GM12878 (cell line): Measurements from ENCODE around the gene BLOC1S2. TPM values are rescaled to one million over a fixed set of nuclear protein-coding genes. Genes with fewer than 3 reads are reported as not detected.

Experiments used
- ATAC-seq: fragments of 200-7000 bp; cut with Tn5 transposase; 3 replicates; pipeline ENCODE4 v1.9.1; 2020; ENCODE audit warnings: mild to moderate bottlenecking, moderate library complexity
- BruUV-seq: library from RNA; stranded (reverse); fragments of 400-500 nt; replicated peaks from 2 replicates; lab custom pipeline; 2021; lab: Mats Ljungman, UMichigan
- CTCF ChIA-PET: fragments of 300-600 bp; sonication (Branson Sonifier 250); formaldehyde crosslinking; extraction: SDS; loops from one replicate; lab custom pipeline; 2021; ENCODE audit warnings: inconsistent platforms; lab: Yijun Ruan, JAX
- POLR2A ChIA-PET: fragments of 350-600 bp; formaldehyde crosslinking; extraction: SDS; loops from one replicate; lab custom pipeline; 2021; ENCODE audit warnings: inconsistent platforms; lab: Charles Lee
- RAD21 ChIA-PET: fragments of 300-600 bp; sonication (Branson Sonifier 250); formaldehyde crosslinking; loops from one replicate; lab custom pipeline; 2023; ENCODE audit warnings: antibody characterized with exemption; ENCODE audit not compliant: unreplicated experiment; lab: Charles Lee
- SMC1A ChIA-PET: fragments of 300-600 bp; sonication (Branson Sonifier 250); formaldehyde crosslinking; loops from one replicate; lab custom pipeline; 2023; ENCODE audit not compliant: unreplicated experiment, uncharacterized antibody; lab: Charles Lee
- DNase-seq: peaks from one replicate; pipeline ENCODE4 v3.0.0-alpha.2; 2011; ENCODE audit warnings: low read depth, low spot score
- FAIRE-seq: peaks from 3 replicates; lab custom pipeline; 2011; peaks lifted over from hg19 to GRCh38; lab: Jason Lieb, UNC
- H2AFZ ChIP-seq: 2 replicates; pipeline ENCODE4 v1.6.0; 2011; ENCODE audit warnings: low read depth, low read length, control low read depth; ENCODE audit not compliant: control insufficient read depth
- H3K27ac ChIP-seq: 2 replicates; pipeline ENCODE4 v1.5.1; 2011; ENCODE audit warnings: control low read depth; ENCODE audit not compliant: control insufficient read depth, insufficient read depth
- H3K27me3 ChIP-seq, 2 experiments: replicated peaks in 1 of 2; 2 replicates each; pipeline versions ENCODE4 v1.6.0 to v1.6.1; 2011; ENCODE audit warnings: low read length in 1 of 2; ENCODE audit not compliant: control insufficient read depth in 2 of 2, insufficient read depth in 2 of 2
- H3K36me3 ChIP-seq, 2 experiments: 2 replicates each; pipeline ENCODE4 v1.5.1; 2011; ENCODE audit warnings: low read length in 1 of 2; ENCODE audit not compliant: control insufficient read depth in 2 of 2, insufficient read depth in 2 of 2
- H3K4me1 ChIP-seq: 2 replicates; pipeline ENCODE4 v1.6.1; 2011; ENCODE audit warnings: mild to moderate bottlenecking, low read length, moderate library complexity, mixed read lengths; ENCODE audit not compliant: control insufficient read depth, insufficient read depth
- H3K4me2 ChIP-seq: 2 replicates; pipeline ENCODE4 v1.6.0; 2011; ENCODE audit warnings: control low read depth; ENCODE audit not compliant: control insufficient read depth, insufficient read depth
- H3K4me3 ChIP-seq: fragments of 200-600 bp; sonication (generic); 2 replicates; pipeline ENCODE4 v1.5.1; 2016
- H3K79me2 ChIP-seq: 2 replicates; pipeline ENCODE4 v1.6.0; 2011; ENCODE audit warnings: low read length; ENCODE audit not compliant: control insufficient read depth, insufficient read depth
- H3K9ac ChIP-seq: 2 replicates; pipeline ENCODE4 v1.8.0; 2011; ENCODE audit warnings: low read length, control low read depth, mixed read lengths; ENCODE audit not compliant: control insufficient read depth, insufficient read depth
- H3K9me3 ChIP-seq: replicated peaks from 3 replicates; pipeline ENCODE4 v1.5.1; 2011; ENCODE audit warnings: mild to moderate bottlenecking, low read length; ENCODE audit not compliant: control insufficient read depth, insufficient read depth
- H4K20me1 ChIP-seq: 2 replicates; pipeline ENCODE4 v1.6.0; 2011; ENCODE audit not compliant: control insufficient read depth, insufficient read depth
- ETV6 ChIP-seq, 2 experiments: fragments of 450-650 bp in 1 of 2; IDR thresholded peaks in 1 of 2; conservative IDR thresholded peaks in 1 of 2; 2 replicates each; pipeline ENCODE4 v1.6.1; 2014; ENCODE audit warnings: antibody characterized with exemption in 1 of 2, borderline replicate concordance in 1 of 2, low read depth in 1 of 2, mild to moderate bottlenecking in 1 of 2, moderate library complexity in 1 of 2
- FOS ChIP-seq: IDR thresholded peaks from 3 replicates; pipeline ENCODE4 v1.6.1; 2011; ENCODE audit warnings: borderline replicate concordance; ENCODE audit not compliant: insufficient read length; ENCODE audit errors: extremely low read depth
- HDAC6 ChIP-seq: fragments of 200-600 bp; sonication (generic); IDR thresholded peaks from one replicate; pipeline ENCODE4 v1.8.0; 2017; ENCODE audit warnings: antibody characterized with exemption; ENCODE audit not compliant: unreplicated experiment
- JUND ChIP-seq: IDR thresholded peaks from 2 replicates; pipeline ENCODE4 v1.6.1; 2012; ENCODE audit warnings: low read depth, mild to moderate bottlenecking, low read length, improper control_type of control experiment, moderate library complexity
- KLF5 ChIP-seq: fragments of 450-650 bp; IDR thresholded peaks from 2 replicates; pipeline ENCODE4 v1.6.1; 2014; ENCODE audit warnings: mild to moderate bottlenecking; ENCODE audit not compliant: partially characterized antibody
- NR2C1 ChIP-seq: fragments of 450-650 bp; IDR thresholded peaks from 2 replicates; pipeline ENCODE4 v1.6.1; 2017; ENCODE audit warnings: antibody characterized with exemption, mild to moderate bottlenecking, moderate library complexity
- PAX8 ChIP-seq: fragments of 450-650 bp; IDR thresholded peaks from 2 replicates; pipeline ENCODE4 v1.6.1; 2017; ENCODE audit warnings: mild to moderate bottlenecking, moderate library complexity
- PKNOX1 ChIP-seq: fragments of 450-650 bp; IDR thresholded peaks from 2 replicates; pipeline ENCODE4 v1.6.1; 2016; ENCODE audit warnings: mild to moderate bottlenecking
- POU2F2 ChIP-seq: IDR thresholded peaks from 3 replicates; pipeline ENCODE4 v1.6.1; 2011; ENCODE audit warnings: low read depth, mild to moderate bottlenecking, low read length, borderline replicate concordance
- PRDM15 ChIP-seq: fragments of 450-650 bp; formaldehyde crosslinking; IDR thresholded peaks from 2 replicates; pipeline ENCODE4 v1.4.0; 2020; ENCODE audit warnings: mild to moderate bottlenecking, moderate library complexity
- SP1 ChIP-seq: IDR thresholded peaks from one replicate; pipeline ENCODE4 v1.6.1; 2011; ENCODE audit warnings: low read depth, low read length
- STAT3 ChIP-seq: IDR thresholded peaks from 2 replicates; pipeline ENCODE4 v1.6.1; 2011; ENCODE audit warnings: low read depth, low read length, improper control_type of control experiment
- TARDBP ChIP-seq: IDR thresholded peaks from 2 replicates; pipeline ENCODE4 v1.6.1; 2016; ENCODE audit warnings: borderline replicate concordance
- YBX1 ChIP-seq: fragments of 450-650 bp; IDR thresholded peaks from 2 replicates; pipeline ENCODE4 v1.6.1; 2016; ENCODE audit warnings: antibody characterized with exemption
- ZNF274 ChIP-seq: IDR thresholded peaks from one replicate; pipeline ENCODE4 v1.8.0; 2011; ENCODE audit not compliant: insufficient read length, insufficient read depth
- ZZZ3 ChIP-seq: IDR thresholded peaks from 2 replicates; pipeline ENCODE4 v1.6.1; 2011; ENCODE audit warnings: low read depth; ENCODE audit not compliant: control insufficient read depth, insufficient read length
- WGBS: methylation state at CpG from one replicate; pipeline ENCODE4 v1.1.6; 2016; ENCODE audit warnings: low lambda C conversion rate; ENCODE audit not compliant: insufficient replicate concordance, insufficient coverage; ENCODE audit errors: missing lambda C conversion rate; 5-methylcytosine and 5-hydroxymethylcytosine counted together
- in situ Hi-C: fragments of 300-500 bp; cut with MboI; formaldehyde crosslinking; loops from 9 replicates; pipeline ENCODE4 v1.14.3; 2018; ENCODE audit warnings: mixed read lengths
- intact Hi-C: fragments of 100-400 bp; cut with micrococcal nuclease; formaldehyde crosslinking; loops from one replicate; pipeline ENCODE4 v1.14.2; 2022; ENCODE audit not compliant: unreplicated experiment
- polyA plus RNA-seq, 11 experiments: library from polyadenylated mRNA; depleted of rRNA in 4 of 11; unstranded in 6 of 11; stranded (reverse) in 5 of 11; fragments of >200 nt; fragmentation: Nextera tagmentation in 4 of 11; fragmentation: Illumina TruSeq in 1 of 11; extraction: Ambion mirVana in 4 of 11; extraction: Trizol in 1 of 11; gene quantifications; 1 replicate in 1 of 11; 2 replicates in 10 of 11; pipeline versions ENCODE4 v1.2.1 to v1.2.3, GENCODE V29; 2011 to 2016; ENCODE audit warnings: inconsistent platforms in 2 of 11, missing spikeins in 2 of 11, low read depth in 1 of 11
- total RNA-seq, 4 experiments: library from RNA; depleted of rRNA in 3 of 4; stranded (reverse); fragments of >200 nt in 3 of 4; fragmentation: Illumina TruSeq in 1 of 4; extraction: Trizol in 1 of 4; gene quantifications; 2 replicates each; pipeline versions ENCODE4 v1.2.1 to v1.2.3, GENCODE V29; 2013 to 2021
- TF ChIP-seq, protein P1 (sequence below): fragments of 450-650 bp; IDR thresholded peaks from 2 replicates; pipeline ENCODE4 v1.6.1; 2014; ENCODE audit warnings: mild to moderate bottlenecking

BLOC1S2 gene
- total and polyA plus RNA-seq, 10 of the 15 experiments (the other 5 are each of a cell fraction or from before 2014, with no cell fraction given), result 58.6 to 164 (median 79.5) TPM

DNA sequence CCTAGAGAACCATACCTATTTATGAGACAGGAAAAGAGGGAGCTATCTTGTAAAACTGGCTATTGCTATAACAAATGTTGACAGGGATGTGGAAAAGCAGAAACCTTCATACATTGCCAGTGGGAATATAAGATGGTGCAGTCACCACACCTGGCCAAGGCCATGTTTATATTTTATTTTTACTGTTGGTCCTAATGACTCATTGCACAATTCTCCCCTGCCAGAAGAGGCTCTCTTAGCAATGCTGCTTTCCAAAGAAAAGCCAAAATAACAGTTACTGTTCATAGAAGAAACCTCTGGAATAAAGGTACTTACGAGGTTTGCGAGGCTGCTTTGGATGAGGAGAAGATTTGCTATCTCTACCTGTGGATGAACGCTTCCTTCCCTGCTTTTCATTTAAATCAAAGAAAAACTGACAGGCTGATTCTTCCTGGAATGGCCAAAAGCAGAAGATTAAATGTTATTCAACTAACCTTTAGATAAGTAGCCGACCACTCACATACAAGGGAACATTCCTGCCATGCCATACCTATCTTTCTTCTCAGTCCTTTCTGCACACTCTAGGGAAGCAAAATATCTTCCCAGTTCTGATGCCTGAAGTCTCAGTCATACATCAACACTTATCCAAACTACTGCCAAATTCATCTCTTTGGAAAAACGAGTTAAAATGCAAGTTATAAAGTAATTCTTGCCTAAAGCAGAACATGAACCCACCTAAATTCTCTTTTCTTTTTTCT is 40.8 kb downstream of the BLOC1S2 start:
- in situ Hi-C loops, result no loop called here
- Histone ChIP-seq H3K9me3 (no peaks in the 10 kb centered on the region), H3K36me3 (peaks cover 10 to 23% of the 10 kb centered on the region in 2 experiments), H3K79me2 (no peaks in the 10 kb centered on the region), H3K4me1 (no peaks in the 10 kb centered on the region), H2AFZ (no peak overlapping the region), H3K4me3 (no peak overlapping the region)
- POLR2A ChIA-PET, result no interaction called here
- ATAC-seq (no peak), DNase-seq (no peak)
- TF ChIP-seq POU2F2, result no peak
- no peak for TF ChIP-seq HDAC6
- TF ChIP-seq ZNF274, result no peak
- TF ChIP-seq ZZZ3, result no peak
- TF ChIP-seq, protein P1, sequence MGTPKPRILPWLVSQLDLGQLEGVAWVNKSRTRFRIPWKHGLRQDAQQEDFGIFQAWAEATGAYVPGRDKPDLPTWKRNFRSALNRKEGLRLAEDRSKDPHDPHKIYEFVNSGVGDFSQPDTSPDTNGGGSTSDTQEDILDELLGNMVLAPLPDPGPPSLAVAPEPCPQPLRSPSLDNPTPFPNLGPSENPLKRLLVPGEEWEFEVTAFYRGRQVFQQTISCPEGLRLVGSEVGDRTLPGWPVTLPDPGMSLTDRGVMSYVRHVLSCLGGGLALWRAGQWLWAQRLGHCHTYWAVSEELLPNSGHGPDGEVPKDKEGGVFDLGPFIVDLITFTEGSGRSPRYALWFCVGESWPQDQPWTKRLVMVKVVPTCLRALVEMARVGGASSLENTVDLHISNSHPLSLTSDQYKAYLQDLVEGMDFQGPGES, result no peak
- no peak for TF ChIP-seq KLF5
- TF ChIP-seq TARDBP, result no peak
- no peak for TF ChIP-seq PKNOX1
- TF ChIP-seq NR2C1, result no peak
- no peak for TF ChIP-seq PRDM15 (CRISPR knock-in tag)
- no peak for TF ChIP-seq JUND
- no peak for TF ChIP-seq FOS
- no peak for TF ChIP-seq STAT3
- no peak for TF ChIP-seq YBX1
- TF ChIP-seq SP1, result no peak
- TF ChIP-seq PAX8, result no peak
- no peak for TF ChIP-seq ETV6 (conservative IDR thresholded peaks at IDR 0.05 in 1 of 2, IDR thresholded peaks at IDR 0.05 in 1 of 2; ENCODE audit: borderline replicate concordance in 1 of 2, low read depth in 1 of 2)
- TF ChIP-seq, all 136 proteins: peak for 0
- SMC1A ChIA-PET, result no interaction called here
- no peak for FAIRE-seq
- intact Hi-C loops, result no loop called here
- Histone ChIP-seq H3K4me2 (no peak overlapping the region), H3K27ac (no peak overlapping the region), H3K27me3 (no peaks in the 10 kb centered on the region), H4K20me1 (no peaks in the 10 kb centered on the region), H3K9ac (no peak overlapping the region)
- CTCF ChIA-PET, result no interaction called here
- RAD21 ChIA-PET, result no interaction called here
- 97% methylated on average over 5 of the region's 5 CpGs for WGBS
- no TSS peak for BruUV-seq
